GM08714 (cell line): ENCODE measurements around the gene RHBDF2.
"Not testable (repeated sequence)": the region's sequence is repeated elsewhere in the genome, so short reads cannot be mapped to it uniquely, and the experiment has no call there.

ENCODE experiments used
- H3K4me3 ChIP-seq: fragments of 200-500 bp; sonication (Bioruptor generic); 2 replicates; pipeline ENCODE4 v1.5.1; 2014; ENCODE audit warnings: mild to moderate bottlenecking, low read length, inconsistent platforms
- ZNF274 ChIP-seq: IDR thresholded peaks from 2 replicates; pipeline ENCODE4 v1.6.1; 2012; ENCODE audit warnings: mild to moderate bottlenecking, low read depth, low read length

The RHBDF2 gene

GRCh38 chr17:76521262-76521661 lies 20.0 kb upstream of the RHBDF2 start:
- no peak for TF ChIP-seq ZNF274
- H3K4me3 ChIP-seq: no peak overlapping the region

GRCh38 chr17:76519048-76519966 lies 18.1 kb upstream of the RHBDF2 start:
- no peak overlapping the region for H3K4me3 ChIP-seq
- no peak for TF ChIP-seq ZNF274

- TF ChIP-seq ZNF274: no peak
- no peak overlapping the region for H3K4me3 ChIP-seq
Observed at GRCh38 chr17:76517638-76518038, 16.4 kb upstream of the RHBDF2 start.

DNA sequence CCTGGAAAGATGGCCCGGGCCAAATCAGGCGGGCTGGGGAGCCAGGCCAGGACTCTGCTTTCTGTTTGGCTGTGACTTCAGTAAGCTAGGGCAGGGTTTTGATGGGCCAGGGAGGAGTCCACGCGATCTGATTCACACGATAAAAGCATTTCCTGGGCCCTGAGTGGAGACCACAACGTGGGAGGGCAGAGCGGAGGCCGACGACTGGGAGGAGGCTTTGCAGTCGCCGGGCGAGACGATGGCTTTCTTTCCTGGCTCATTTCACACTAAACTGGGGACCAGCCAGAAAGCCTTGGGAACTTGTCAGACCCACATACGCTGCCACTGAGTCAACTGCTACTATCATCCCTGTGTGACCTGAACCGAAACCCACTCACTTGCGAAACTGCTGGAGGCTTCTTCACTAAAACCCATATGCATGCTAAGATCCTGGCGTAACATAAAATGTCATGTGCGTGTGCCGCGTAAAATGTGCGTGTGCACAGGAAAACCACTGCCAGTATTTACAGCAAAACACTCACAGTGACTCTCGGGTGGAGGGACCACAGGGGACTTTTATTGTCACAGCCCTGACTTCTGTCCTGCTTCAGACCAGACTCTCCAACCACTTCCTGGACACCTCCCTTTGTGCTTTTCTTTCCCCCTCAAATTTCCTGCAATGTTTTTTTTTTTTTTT lies 14.2 kb upstream of the RHBDF2 start:
- no peak overlapping the region; the same call in 1 of the 2 replicates for H3K4me3 ChIP-seq
- TF ChIP-seq ZNF274: no peak

DNA sequence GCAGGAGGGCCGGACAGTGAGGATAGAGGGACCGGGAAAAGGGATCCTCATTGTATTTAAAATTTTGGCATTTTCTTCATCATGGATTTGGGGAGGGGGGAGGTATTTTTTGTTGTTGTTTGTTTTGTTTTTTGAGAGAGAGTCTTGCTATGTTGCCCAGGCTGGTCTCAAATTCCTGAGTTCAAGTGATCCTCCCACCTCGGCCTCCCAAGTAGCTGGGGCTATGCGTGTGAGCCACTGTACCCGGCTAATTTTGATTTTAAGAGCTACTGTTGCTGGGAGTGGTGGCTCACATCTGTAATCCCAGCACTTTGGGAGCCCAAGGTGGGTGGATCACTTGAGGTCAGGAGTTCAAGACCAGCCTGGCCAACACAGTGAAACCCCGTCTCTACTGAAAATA lies 13.1 kb upstream of the RHBDF2 start:
- not testable (repeated sequence) for H3K4me3 ChIP-seq

DNA sequence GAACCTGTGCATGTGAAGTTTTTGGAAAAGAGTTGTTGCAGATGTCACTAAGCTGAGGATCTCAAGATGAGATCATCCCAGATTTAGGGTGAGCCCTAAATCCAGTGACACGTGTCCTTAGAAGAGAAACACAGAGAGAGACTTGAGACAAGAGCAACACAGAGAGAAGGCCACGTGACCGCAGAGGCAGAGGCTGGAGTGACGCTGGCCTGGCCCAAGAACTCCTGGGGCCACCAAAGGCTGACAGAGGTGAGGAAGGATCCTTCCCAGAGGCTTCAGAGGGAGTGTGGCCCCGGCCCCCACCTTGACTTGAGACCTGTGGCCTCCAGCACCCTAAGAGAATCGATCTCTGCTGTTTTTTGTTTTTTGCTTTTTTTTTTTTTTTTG lies 12.1 kb upstream of the RHBDF2 start:
- no peak for TF ChIP-seq ZNF274

GRCh38 chr17:76512366-76513305 lies 11.4 kb upstream of the RHBDF2 start:
- H3K4me3 ChIP-seq: no peak overlapping the region
- no peak for TF ChIP-seq ZNF274

More for the DNA sequence above, 12.1 kb upstream of the RHBDF2 start:
- no peak overlapping the region for H3K4me3 ChIP-seq

- no peak for TF ChIP-seq ZNF274
- H3K4me3 ChIP-seq: no peak overlapping the region
Observed at GRCh38 chr17:76511668-76512365, 10.6 kb upstream of the RHBDF2 start.

DNA sequence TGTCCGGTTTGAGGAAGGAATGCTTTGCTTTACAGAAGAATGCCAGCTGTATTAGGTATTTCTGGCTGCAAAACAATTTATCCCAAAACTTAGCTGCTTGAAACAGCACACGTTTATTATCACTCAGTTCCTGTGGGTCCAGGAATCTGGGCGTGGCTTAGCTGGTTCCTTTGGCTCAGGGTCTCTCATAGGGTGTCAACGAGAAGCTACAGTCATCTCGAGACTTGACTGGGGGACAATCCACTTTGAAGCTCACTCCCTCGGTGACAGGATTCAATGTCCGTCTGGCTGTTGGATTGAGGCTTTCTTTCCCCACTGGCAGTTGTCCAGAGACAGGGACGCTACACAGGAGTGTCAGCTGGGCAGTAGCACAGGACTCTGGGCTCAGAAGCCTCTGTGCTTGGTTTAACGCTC lies 9.6 kb upstream of the RHBDF2 start:
- no peak overlapping the region for H3K4me3 ChIP-seq
- no peak for TF ChIP-seq ZNF274

GRCh38 chr17:76508472-76509063 lies 7.3 kb upstream of the RHBDF2 start:
- H3K4me3 ChIP-seq: not testable (repeated sequence)

DNA sequence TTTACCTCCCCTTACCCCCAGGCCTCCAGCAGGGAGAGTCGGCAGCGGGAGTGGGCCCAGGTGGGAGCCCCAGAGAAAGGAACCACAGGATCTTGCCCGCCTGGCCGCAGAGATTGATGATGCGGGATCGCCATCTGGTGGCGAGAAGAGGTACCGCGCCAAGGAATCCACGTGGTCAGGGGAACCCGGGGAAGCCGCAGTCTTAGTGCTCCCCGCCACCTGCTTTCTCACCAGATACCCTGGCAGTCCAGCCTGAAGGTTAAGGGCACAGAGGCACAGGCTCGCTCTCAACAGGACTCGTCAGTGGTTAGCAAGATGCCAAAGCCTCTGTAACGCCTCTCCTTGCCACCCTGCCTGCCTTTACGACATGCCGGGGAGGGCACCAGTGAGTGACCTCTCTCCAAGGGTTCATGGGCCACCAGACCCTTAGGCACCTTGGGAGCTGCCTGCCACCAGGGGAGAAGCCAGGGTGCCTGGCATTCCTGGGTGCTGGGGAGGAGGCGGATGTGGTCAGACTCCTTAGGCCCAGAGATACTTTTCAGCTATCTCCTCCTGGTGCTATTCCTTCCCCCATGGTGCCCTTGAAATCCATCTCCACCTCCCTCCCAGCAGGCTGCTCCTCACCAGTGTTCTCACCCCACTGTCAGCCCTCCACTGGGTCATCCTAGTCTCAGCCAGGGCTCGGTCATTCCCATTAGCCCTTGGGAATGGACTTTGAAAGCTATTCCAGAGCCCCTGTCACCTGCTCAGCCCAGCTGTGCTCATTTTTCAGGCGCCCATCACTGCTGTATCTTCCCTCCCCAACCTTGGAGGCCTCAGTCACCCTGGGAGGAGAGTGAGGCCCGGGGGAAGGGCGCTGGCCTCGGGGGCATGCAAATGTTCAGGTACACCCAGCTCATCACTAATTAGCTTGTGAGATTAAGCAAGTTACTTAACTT lies 5.5 kb upstream of the RHBDF2 start:
- TF ChIP-seq ZNF274: no peak
- no peak overlapping the region for H3K4me3 ChIP-seq

DNA sequence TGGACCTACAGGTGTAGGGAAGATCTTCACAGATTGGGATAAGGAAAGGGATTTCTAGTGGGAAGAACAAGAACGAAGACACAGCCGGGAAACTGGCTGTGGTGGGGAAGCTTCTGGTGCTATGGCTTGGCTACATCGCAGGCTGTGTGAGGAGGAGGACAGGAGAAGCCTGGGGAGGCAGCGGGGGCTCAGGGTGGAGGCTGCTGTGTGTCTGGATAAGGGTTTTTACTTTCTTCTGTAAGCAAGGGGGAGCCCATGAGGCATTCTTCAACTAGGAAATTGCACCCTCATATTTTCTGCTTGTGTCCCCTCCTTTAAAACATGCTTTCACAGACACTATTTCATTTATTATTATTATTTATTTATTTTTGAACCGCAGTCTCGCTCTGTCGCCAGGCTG lies 2.9 kb upstream of the RHBDF2 start:
- H3K4me3 ChIP-seq: no peak overlapping the region
- TF ChIP-seq ZNF274: no peak
